IMR-90 (cell line): ENCODE data around the gene ACSL4. TPM values are rescaled to one million over a fixed set of nuclear protein-coding genes. Genes with fewer than 3 reads are reported as not detected.

Experiments used
- ATAC-seq: fragments of 200-7000 bp; cut with Tn5 transposase; 2 replicates; pipeline ENCODE4 v1.9.1; 2020; ENCODE audit warnings: low read depth, mild to moderate bottlenecking, moderate library complexity
- BruUV-seq: library from RNA; stranded (reverse); fragments of 400-500 nt; replicated peaks from 2 replicates; lab custom pipeline; 2021; lab: Mats Ljungman, UMichigan
- CTCF ChIA-PET: fragments of 300-600 bp; formaldehyde crosslinking; extraction: SDS; loops from one replicate; lab custom pipeline; 2021; ENCODE audit warnings: antibody characterized with exemption; lab: Yijun Ruan, JAX
- POLR2A ChIA-PET: fragments of 300-600 bp; sonication (Branson Sonifier 250); formaldehyde crosslinking; loops from one replicate; lab custom pipeline; 2022; ENCODE audit warnings: antibody characterized with exemption; ENCODE audit not compliant: unreplicated experiment; lab: Charles Lee
- DNase-seq: peaks from one replicate; pipeline ENCODE4 v3.0.0; 2013
- H2AFZ ChIP-seq: replicated peaks from 2 replicates; pipeline ENCODE3; 2013; ENCODE audit warnings: low read length, mild to moderate bottlenecking; ENCODE audit not compliant: poor library complexity
- H2AK5ac ChIP-seq: 2 replicates; pipeline ENCODE4 v1.6.1; 2013; ENCODE audit warnings: low read depth, low read length, inconsistent platforms
- H2AK9ac ChIP-seq: replicated peaks from 2 replicates; pipeline ENCODE3; 2013; ENCODE audit warnings: mild to moderate bottlenecking, low read depth, low read length, moderate library complexity; ENCODE audit not compliant: poor library complexity
- H2BK120ac ChIP-seq: 2 replicates; pipeline ENCODE4 v1.6.1; 2013; ENCODE audit warnings: low read depth, low read length, inconsistent platforms
- H2BK15ac ChIP-seq: 3 replicates; pipeline ENCODE4 v1.6.1; 2013; ENCODE audit warnings: low read depth, low read length, inconsistent platforms
- H2BK20ac ChIP-seq: 2 replicates; pipeline ENCODE4 v1.6.1; 2013; ENCODE audit warnings: low read depth, mild to moderate bottlenecking, inconsistent platforms, low read length, moderate library complexity
- H2BK5ac ChIP-seq: 2 replicates; pipeline ENCODE4 v1.6.1; 2013; ENCODE audit warnings: mild to moderate bottlenecking, low read depth, low read length, inconsistent platforms; ENCODE audit not compliant: poor library complexity, severe bottlenecking
- H3K14ac ChIP-seq: replicated peaks from 2 replicates; pipeline ENCODE4 v1.6.1; 2013; ENCODE audit warnings: low read depth, low read length, inconsistent platforms
- H3K18ac ChIP-seq: 2 replicates; pipeline ENCODE4 v1.6.1; 2013; ENCODE audit warnings: low read depth, low read length, control low read depth
- H3K23ac ChIP-seq: 2 replicates; pipeline ENCODE4 v1.6.1; 2013; ENCODE audit warnings: low read depth, low read length, inconsistent platforms
- H3K27ac ChIP-seq: 2 replicates; pipeline ENCODE4 v1.5.1; 2013; ENCODE audit warnings: mild to moderate bottlenecking, control low read depth, low read length; ENCODE audit not compliant: insufficient read depth
- H3K27me3 ChIP-seq: 2 replicates; pipeline ENCODE4 v1.6.1; 2013; ENCODE audit warnings: low read length; ENCODE audit not compliant: control insufficient read depth, insufficient read depth
- H3K36me3 ChIP-seq: 2 replicates; pipeline ENCODE4 v1.6.1; 2013; ENCODE audit warnings: low read length, mixed read lengths; ENCODE audit not compliant: control insufficient read depth, insufficient read depth
- H3K4ac ChIP-seq: 2 replicates; pipeline ENCODE4 v1.6.1; 2013; ENCODE audit warnings: low read depth, low read length, inconsistent platforms
- H3K4me1 ChIP-seq: 2 replicates; pipeline ENCODE4 v1.6.1; 2013; ENCODE audit warnings: low read length, mixed read lengths; ENCODE audit not compliant: control insufficient read depth, insufficient read depth
- H3K4me2 ChIP-seq: 2 replicates; pipeline ENCODE4 v1.6.1; 2013; ENCODE audit warnings: low read depth, mild to moderate bottlenecking, control low read depth, low read length, moderate library complexity
- H3K4me3 ChIP-seq: 2 replicates; pipeline ENCODE4 v1.5.1; 2013; ENCODE audit warnings: low read depth, mild to moderate bottlenecking, control low read depth, low read length, moderate library complexity; ENCODE audit not compliant: insufficient read depth
- H3K56ac ChIP-seq: 2 replicates; pipeline ENCODE4 v1.6.1; 2013; ENCODE audit warnings: low read length, inconsistent platforms; ENCODE audit not compliant: insufficient read depth; ENCODE audit errors: extremely low read depth
- H3K79me1 ChIP-seq, 2 experiments: 2 replicates each; pipeline ENCODE4 v1.6.1; 2013; ENCODE audit warnings: low read length in 2 of 2, inconsistent platforms in 1 of 2, low read depth in 1 of 2
- H3K9ac ChIP-seq: 2 replicates; pipeline ENCODE4 v1.6.1; 2013; ENCODE audit warnings: low read depth, low read length, control low read depth
- H3K9me1 ChIP-seq: 2 replicates; pipeline ENCODE4 v1.6.1; 2013; ENCODE audit warnings: low read length, inconsistent platforms; ENCODE audit not compliant: insufficient read depth
- H3K9me3 ChIP-seq: 2 replicates; pipeline ENCODE4 v1.6.1; 2013; ENCODE audit warnings: low read length; ENCODE audit not compliant: control insufficient read depth, insufficient read depth
- H4K20me1 ChIP-seq: 2 replicates; pipeline ENCODE4 v1.6.1; 2013; ENCODE audit warnings: low read length, inconsistent platforms; ENCODE audit not compliant: insufficient read depth
- H4K5ac ChIP-seq: 2 replicates; pipeline ENCODE4 v1.6.1; 2013; ENCODE audit warnings: mild to moderate bottlenecking, low read depth, low read length, control low read depth
- H4K8ac ChIP-seq, 2 experiments: 2 replicates each; pipeline ENCODE4 v1.6.1; 2013; ENCODE audit warnings: low read depth in 2 of 2, low read length in 2 of 2, control low read depth in 1 of 2, inconsistent platforms in 1 of 2
- H4K91ac ChIP-seq: 2 replicates; pipeline ENCODE4 v1.6.1; 2013; ENCODE audit warnings: low read depth, low read length, inconsistent platforms; ENCODE audit not compliant: insufficient read depth
- BHLHE40 ChIP-seq: fragments of 150-350 bp; IDR thresholded peaks from 2 replicates; pipeline ENCODE4 v1.6.1; 2016; ENCODE audit warnings: mild to moderate bottlenecking, low read depth, low read length
- CEBPB ChIP-seq: IDR thresholded peaks from 2 replicates; pipeline ENCODE4 v1.6.1; 2012; ENCODE audit warnings: low read depth, low read length, improper control_type of control experiment
- CHD1 ChIP-seq: IDR thresholded peaks from 2 replicates; pipeline ENCODE4 v1.6.1; 2012; ENCODE audit warnings: low read depth, low read length, improper control_type of control experiment
- FOS ChIP-seq: fragments of 150-350 bp; IDR thresholded peaks from 2 replicates; pipeline ENCODE4 v1.6.1; 2016; ENCODE audit warnings: low read depth, low read length
- MAFK ChIP-seq: IDR thresholded peaks from 2 replicates; pipeline ENCODE4 v1.6.1; 2012; ENCODE audit warnings: low read depth, low read length, improper control_type of control experiment
- MAZ ChIP-seq: IDR thresholded peaks from 2 replicates; pipeline ENCODE4 v1.6.1; 2012; ENCODE audit warnings: low read depth, mild to moderate bottlenecking, low read length, improper control_type of control experiment, moderate library complexity, borderline replicate concordance
- MXI1 ChIP-seq: IDR thresholded peaks from 2 replicates; pipeline ENCODE4 v1.6.1; 2012; ENCODE audit warnings: low read depth, mild to moderate bottlenecking, low read length, moderate library complexity, borderline replicate concordance
- NFE2L2 ChIP-seq: fragments of 150-350 bp; IDR thresholded peaks from 2 replicates; pipeline ENCODE4 v1.6.1; 2016; ENCODE audit warnings: low read depth, mild to moderate bottlenecking, low read length
- POLR2A ChIP-seq: IDR thresholded peaks from 2 replicates; pipeline ENCODE4 v1.6.1; 2012; ENCODE audit warnings: mild to moderate bottlenecking, low read depth, low read length
- RAD21 ChIP-seq: IDR thresholded peaks from 2 replicates; pipeline ENCODE4 v1.6.1; 2012; ENCODE audit warnings: low read length, improper control_type of control experiment
- RCOR1 ChIP-seq: IDR thresholded peaks from 2 replicates; pipeline ENCODE4 v1.6.1; 2012; ENCODE audit warnings: mild to moderate bottlenecking, low read length, improper control_type of control experiment; ENCODE audit not compliant: insufficient replicate concordance
- RFX5 ChIP-seq: IDR thresholded peaks from 2 replicates; pipeline ENCODE4 v1.8.0; 2012; ENCODE audit warnings: low read depth, mild to moderate bottlenecking, low read length, moderate library complexity
- SMC3 ChIP-seq: fragments of 150-350 bp; IDR thresholded peaks from 2 replicates; pipeline ENCODE4 v1.6.1; 2016; ENCODE audit warnings: low read depth, mild to moderate bottlenecking, antibody characterized with exemption, low read length, moderate library complexity
- WGBS, 2 experiments: methylation state at CpG; one replicate each; pipeline versions ENCODE4 v1.1.5 to v1.1.7; 2013; ENCODE audit warnings: missing lambda C conversion rate in 2 of 2; ENCODE audit not compliant: insufficient read length in 1 of 2; ENCODE audit errors: extremely low coverage in 2 of 2; 5-methylcytosine and 5-hydroxymethylcytosine counted together
- dilution Hi-C: fragments of 300-500 bp; cut with HindIII; formaldehyde crosslinking; loops from one replicate; pipeline ENCODE4 v1.14.3; 2018; ENCODE audit warnings: low sequenced_read_pairs; ENCODE audit not compliant: unreplicated experiment
- in situ Hi-C: fragments of 300-500 bp; cut with MboI; formaldehyde crosslinking; loops from 3 replicates; pipeline ENCODE4 v1.14.3; 2019; ENCODE audit warnings: low sequenced_read_pairs, inconsistent platforms, mixed read lengths
- intact Hi-C: fragments of 100-400 bp; cut with micrococcal nuclease; formaldehyde crosslinking; loops from 2 replicates; pipeline ENCODE4 v1.10.0; 2022
- polyA plus RNA-seq, 3 experiments: library from polyadenylated mRNA; depleted of rRNA; stranded (reverse); fragments of >200 nt; gene quantifications; 2 replicates each; pipeline ENCODE4 v1.2.3, GENCODE V29; 2012; ENCODE audit warnings: low replicate concordance in 1 of 3
- total RNA-seq: library from RNA; depleted of rRNA; stranded (reverse); fragments of >200 nt; gene quantifications from 2 replicates; pipeline ENCODE4 v1.2.3, GENCODE V29; 2012
- TF ChIP-seq, protein P1 (sequence below): conservative IDR thresholded peaks from 2 replicates; pipeline ENCODE4 v1.5.1; 2012; ENCODE audit warnings: mild to moderate bottlenecking, low read depth, low read length, improper control_type of control experiment
- TF ChIP-seq, protein P2 (sequence below): fragments of 150-350 bp; IDR thresholded peaks from 2 replicates; pipeline ENCODE4 v1.6.1; 2017; ENCODE audit warnings: mild to moderate bottlenecking, antibody characterized with exemption, low read length, low read depth
- TF ChIP-seq, protein P3 (sequence below): fragments of 150-350 bp; IDR thresholded peaks from 2 replicates; pipeline ENCODE4 v1.6.1; 2016; ENCODE audit warnings: low read depth, mild to moderate bottlenecking, low read length, moderate library complexity, borderline replicate concordance

The ACSL4 gene
- total and polyA plus RNA-seq, 2 of the 4 experiments (the other 2 are of a cell fraction), result 29.6 to 59.7 TPM

DNA sequence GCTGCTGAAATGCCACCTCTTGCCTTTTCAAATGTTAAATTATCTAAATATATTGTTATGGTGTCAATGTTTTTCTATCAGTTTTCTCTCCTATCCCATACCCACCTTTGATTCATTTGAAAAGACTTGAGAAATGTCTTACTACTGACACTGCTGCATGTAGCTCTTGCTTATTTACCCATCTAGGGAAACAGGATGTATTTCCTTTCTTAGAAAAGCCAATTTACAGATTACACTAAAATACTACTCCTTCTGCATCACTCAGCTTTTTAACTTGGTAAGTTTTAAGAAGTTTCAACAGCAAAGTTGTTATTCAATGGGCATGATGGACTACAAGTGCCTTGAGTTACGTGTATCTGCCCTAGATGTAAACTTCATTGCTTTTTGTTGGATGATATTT lies 94.9 kb downstream of the ACSL4 start:
- H2AFZ ChIP-seq, result no peak overlapping the region
- no peaks in the 10 kb centered on the region for H4K20me1 ChIP-seq
- ChIA-PET POLR2A (no interaction called here), CTCF (no interaction called here)
- no peak for DNase-seq
- H2AK5ac ChIP-seq, result no peak overlapping the region
- no peak overlapping the region for H3K27ac ChIP-seq
- in situ Hi-C loops (no loop called here), dilution Hi-C loops (no loop called here), intact Hi-C loops (no loop called here)
- TF ChIP-seq, protein P1, sequence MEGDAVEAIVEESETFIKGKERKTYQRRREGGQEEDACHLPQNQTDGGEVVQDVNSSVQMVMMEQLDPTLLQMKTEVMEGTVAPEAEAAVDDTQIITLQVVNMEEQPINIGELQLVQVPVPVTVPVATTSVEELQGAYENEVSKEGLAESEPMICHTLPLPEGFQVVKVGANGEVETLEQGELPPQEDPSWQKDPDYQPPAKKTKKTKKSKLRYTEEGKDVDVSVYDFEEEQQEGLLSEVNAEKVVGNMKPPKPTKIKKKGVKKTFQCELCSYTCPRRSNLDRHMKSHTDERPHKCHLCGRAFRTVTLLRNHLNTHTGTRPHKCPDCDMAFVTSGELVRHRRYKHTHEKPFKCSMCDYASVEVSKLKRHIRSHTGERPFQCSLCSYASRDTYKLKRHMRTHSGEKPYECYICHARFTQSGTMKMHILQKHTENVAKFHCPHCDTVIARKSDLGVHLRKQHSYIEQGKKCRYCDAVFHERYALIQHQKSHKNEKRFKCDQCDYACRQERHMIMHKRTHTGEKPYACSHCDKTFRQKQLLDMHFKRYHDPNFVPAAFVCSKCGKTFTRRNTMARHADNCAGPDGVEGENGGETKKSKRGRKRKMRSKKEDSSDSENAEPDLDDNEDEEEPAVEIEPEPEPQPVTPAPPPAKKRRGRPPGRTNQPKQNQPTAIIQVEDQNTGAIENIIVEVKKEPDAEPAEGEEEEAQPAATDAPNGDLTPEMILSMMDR, result no peak
- no peak for TF ChIP-seq MAZ
- no peak for TF ChIP-seq MXI1
- TF ChIP-seq SMC3, result no peak
- no peak for TF ChIP-seq BHLHE40
- TF ChIP-seq, protein P2, sequence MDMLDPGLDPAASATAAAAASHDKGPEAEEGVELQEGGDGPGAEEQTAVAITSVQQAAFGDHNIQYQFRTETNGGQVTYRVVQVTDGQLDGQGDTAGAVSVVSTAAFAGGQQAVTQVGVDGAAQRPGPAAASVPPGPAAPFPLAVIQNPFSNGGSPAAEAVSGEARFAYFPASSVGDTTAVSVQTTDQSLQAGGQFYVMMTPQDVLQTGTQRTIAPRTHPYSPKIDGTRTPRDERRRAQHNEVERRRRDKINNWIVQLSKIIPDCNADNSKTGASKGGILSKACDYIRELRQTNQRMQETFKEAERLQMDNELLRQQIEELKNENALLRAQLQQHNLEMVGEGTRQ, result no peak
- TF ChIP-seq, protein P3, sequence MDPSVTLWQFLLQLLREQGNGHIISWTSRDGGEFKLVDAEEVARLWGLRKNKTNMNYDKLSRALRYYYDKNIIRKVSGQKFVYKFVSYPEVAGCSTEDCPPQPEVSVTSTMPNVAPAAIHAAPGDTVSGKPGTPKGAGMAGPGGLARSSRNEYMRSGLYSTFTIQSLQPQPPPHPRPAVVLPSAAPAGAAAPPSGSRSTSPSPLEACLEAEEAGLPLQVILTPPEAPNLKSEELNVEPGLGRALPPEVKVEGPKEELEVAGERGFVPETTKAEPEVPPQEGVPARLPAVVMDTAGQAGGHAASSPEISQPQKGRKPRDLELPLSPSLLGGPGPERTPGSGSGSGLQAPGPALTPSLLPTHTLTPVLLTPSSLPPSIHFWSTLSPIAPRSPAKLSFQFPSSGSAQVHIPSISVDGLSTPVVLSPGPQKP, result no peak
- TF ChIP-seq FOS, result no peak
- TF ChIP-seq CHD1, result no peak
- TF ChIP-seq NFE2L2, result no peak
- no peak for TF ChIP-seq RCOR1
- no peak for TF ChIP-seq RFX5
- TF ChIP-seq MAFK, result no peak
- no peak for TF ChIP-seq CEBPB
- TF ChIP-seq RAD21, result no peak
- TF ChIP-seq POLR2A, result no peak
- H3K27me3 ChIP-seq, result no peaks in the 10 kb centered on the region; the same call in 1 of the 2 replicates
- no peak overlapping the region for H4K91ac ChIP-seq
- H3K18ac ChIP-seq, result no peak overlapping the region
- no peak overlapping the region for H3K4ac ChIP-seq
- H2BK20ac ChIP-seq, result no peak overlapping the region
- no peak overlapping the region for H3K14ac ChIP-seq
- H3K23ac ChIP-seq, result no peak overlapping the region
- H3K9me1 ChIP-seq, result no peaks in the 10 kb centered on the region
- WGBS, 2 experiments, result no CpG with 5 or more reads among the region's 1 CpG
- no peaks in the 10 kb centered on the region for H3K79me1 ChIP-seq
- no peak overlapping the region for H4K8ac ChIP-seq
- H3K9ac ChIP-seq, result no peak overlapping the region
- no peak overlapping the region for H2BK15ac ChIP-seq
- ATAC-seq, result no peak
- no peak overlapping the region for H3K4me2 ChIP-seq
- H2BK5ac ChIP-seq, result no peak overlapping the region
- H3K4me1 ChIP-seq, result no peaks in the 10 kb centered on the region
- H3K36me3 ChIP-seq, result no peaks in the 10 kb centered on the region
- H2BK120ac ChIP-seq, result no peak overlapping the region
- no peak overlapping the region for H3K4me3 ChIP-seq
- no peak overlapping the region for H3K56ac ChIP-seq
- no peak overlapping the region for H2AK9ac ChIP-seq
- no TSS peak for BruUV-seq
- no peaks in the 10 kb centered on the region for H3K9me3 ChIP-seq
- no peak overlapping the region for H4K5ac ChIP-seq
